MG63 (cell line): ENCODE measurements around the gene ITGA5. TPM values are rescaled to one million over a fixed set of nuclear protein-coding genes. Genes with fewer than 3 reads are reported as not detected.

Experiments
- DNase-seq: peaks from one replicate; pipeline ENCODE4 v3.0.0-alpha.2; 2020
- H3K27me3 ChIP-seq: fragments of 250-450 bp; sonication (Bioruptor Pico); 2 replicates; pipeline ENCODE4 v1.5.1; 2020; ENCODE audit warnings: mild to moderate bottlenecking, moderate library complexity
- H3K36me3 ChIP-seq: fragments of 250-450 bp; sonication (Bioruptor Pico); 2 replicates; pipeline ENCODE4 v1.5.1; 2020; ENCODE audit warnings: mild to moderate bottlenecking, moderate library complexity
- H3K4me3 ChIP-seq: fragments of 250-450 bp; sonication (Bioruptor Pico); 2 replicates; pipeline ENCODE4 v1.5.1; 2020; ENCODE audit warnings: mild to moderate bottlenecking, moderate library complexity
- H3K9me3 ChIP-seq: fragments of 250-450 bp; sonication (Bioruptor Pico); 2 replicates; pipeline ENCODE4 v1.5.1; 2020; ENCODE audit warnings: mild to moderate bottlenecking, moderate library complexity
- total RNA-seq: library from RNA; depleted of rRNA; stranded (reverse); fragments of >200 nt; shearing (Covaris generic); gene quantifications from 2 replicates; pipeline ENCODE4 v1.2.3, GENCODE V29; 2014; ENCODE audit warnings: low replicate concordance; rRNA removed

ITGA5 gene
- total RNA-seq, result 74.3 and 91.5 TPM in 2 replicates

DNA sequence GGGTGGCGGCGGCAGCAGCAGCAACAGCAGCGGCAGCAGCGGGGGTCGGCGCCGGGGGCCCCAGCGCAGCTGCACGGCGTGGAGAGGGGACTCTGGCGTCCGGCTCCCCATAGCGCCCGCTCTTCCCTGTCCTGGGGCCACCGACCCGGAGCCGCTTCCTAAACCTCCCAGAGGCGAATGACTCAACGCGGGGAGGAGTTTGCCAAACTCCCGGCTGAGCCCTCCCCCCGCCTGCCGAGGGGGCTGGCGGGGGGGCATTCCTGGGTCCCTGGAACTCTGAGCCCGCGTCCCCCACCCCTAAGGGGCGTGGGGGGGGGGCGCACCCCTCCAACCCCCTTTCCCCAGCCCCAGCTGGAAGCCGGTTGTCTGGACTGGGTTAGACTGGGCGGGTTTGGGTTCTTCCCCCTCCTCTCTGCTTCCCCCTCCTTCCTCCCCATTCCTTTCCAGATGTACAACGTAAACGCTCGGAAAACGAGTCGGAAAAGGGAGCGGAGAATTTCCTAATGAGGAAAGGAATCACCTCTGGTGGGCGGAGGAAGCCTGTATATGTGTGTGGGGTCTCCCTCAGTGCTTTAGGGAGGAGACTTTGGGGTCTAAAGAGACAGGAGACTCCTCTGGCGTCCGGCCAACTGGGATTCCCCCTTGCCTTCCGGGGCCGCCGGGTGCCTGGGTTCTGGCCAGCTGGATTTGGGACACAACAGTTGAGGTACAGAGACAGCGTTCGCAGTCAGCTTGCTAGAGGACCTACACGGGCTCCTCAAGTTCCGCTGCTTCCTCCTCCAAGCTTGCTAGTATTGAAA, at the start of gene ITGA5:
Gene ITGA5, minus strand, starts transcription at position 179 of the 800 bp plus-strand sequence. Its CDS starts 68 bp downstream, at position 111.
- Histone ChIP-seq H3K27me3 (no peaks in the 10 kb centered on the region), H3K4me3 (peak within 1 kb of the TSS; percentile 92), H3K9me3 (no peaks in the 10 kb centered on the region), H3K36me3 (peaks cover 10% of the 10 kb centered on the region)
- peak; percentile 84 for DNase-seq

- H3K9me3 ChIP-seq, result no peaks in the 10 kb centered on the region
- H3K4me3 ChIP-seq, result no peak overlapping the region
- peaks cover 14% of the 10 kb centered on the region for H3K27me3 ChIP-seq
- no peak for DNase-seq
- no peaks in the 10 kb centered on the region for H3K36me3 ChIP-seq
These were observed 46.9 kb upstream of the ITGA5 start for GRCh38 chr12:54465857-54466523.

DNA sequence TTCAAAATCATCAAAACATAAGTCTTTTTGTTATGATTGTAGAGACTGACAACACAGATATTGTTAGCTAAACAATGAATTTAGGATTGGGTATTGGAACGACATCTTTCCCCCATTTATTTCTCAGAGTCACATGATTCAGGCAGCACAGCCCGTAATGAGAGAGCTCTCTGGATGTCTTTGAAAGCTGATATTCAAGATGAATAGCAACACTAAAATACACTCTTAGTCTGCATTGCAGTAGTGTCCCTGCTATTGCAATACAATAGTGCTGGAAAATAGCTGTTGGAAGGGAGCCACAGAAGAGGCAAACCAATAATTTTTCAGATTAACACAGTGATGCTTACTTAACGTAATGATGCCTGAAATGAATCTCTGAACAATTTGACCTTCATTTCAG, 44.4 kb upstream of the ITGA5 start:
- no peak for DNase-seq
- H3K4me3 ChIP-seq, result no peak overlapping the region
- H3K9me3 ChIP-seq, result no peaks in the 10 kb centered on the region
- peaks cover 16% of the 10 kb centered on the region for H3K27me3 ChIP-seq
- H3K36me3 ChIP-seq, result no peaks in the 10 kb centered on the region

- DNase-seq, result peak; percentile 33
- Histone ChIP-seq H3K4me3 (no peak overlapping the region), H3K27me3 (peaks cover 16% of the 10 kb centered on the region), H3K9me3 (no peaks in the 10 kb centered on the region), H3K36me3 (no peaks in the 10 kb centered on the region)
These were observed 44.0 kb upstream of the ITGA5 start for GRCh38 chr12:54463034-54463433.

DNA sequence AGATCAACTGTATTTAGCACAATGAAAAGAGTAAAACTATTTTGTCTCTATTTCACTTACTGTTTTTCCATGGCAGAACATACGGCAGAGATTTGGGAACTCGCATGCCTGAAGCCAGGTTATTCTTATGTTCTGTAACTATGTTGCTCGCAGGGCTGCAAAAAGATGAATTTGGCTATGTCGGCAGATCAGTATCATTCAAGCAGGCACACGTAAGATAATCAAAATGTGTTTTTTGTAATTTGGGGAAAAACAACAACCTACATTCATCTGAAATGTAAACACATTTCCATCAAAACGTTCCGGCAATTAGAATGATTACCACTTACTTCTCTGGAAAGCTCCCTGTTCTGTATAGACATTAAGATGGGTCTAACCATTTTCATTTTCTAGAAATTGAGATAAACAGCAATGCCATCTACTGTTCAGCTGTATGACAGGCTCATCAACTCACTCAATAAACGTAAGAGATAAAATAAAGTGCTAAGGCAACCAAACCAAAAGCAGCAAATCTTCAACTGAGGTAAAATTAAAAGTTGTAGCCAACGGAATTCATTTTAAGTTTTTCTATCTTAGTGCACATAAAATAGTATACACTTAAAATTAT, 41.4 kb upstream of the ITGA5 start:
- DNase-seq, result no peak
- no peak overlapping the region for H3K4me3 ChIP-seq

GRCh38 chr12:54459355-54459754, 40.3 kb upstream of the ITGA5 start:
- H3K9me3 ChIP-seq, result no peaks in the 10 kb centered on the region
- H3K4me3 ChIP-seq, result no peak overlapping the region
- no peak for DNase-seq
- H3K27me3 ChIP-seq, result peaks cover 16% of the 10 kb centered on the region
- H3K36me3 ChIP-seq, result no peaks in the 10 kb centered on the region

More for the DNA sequence above, 41.4 kb upstream of the ITGA5 start:
- Histone ChIP-seq H3K27me3 (peaks cover 16% of the 10 kb centered on the region), H3K9me3 (no peaks in the 10 kb centered on the region), H3K36me3 (no peaks in the 10 kb centered on the region)

GRCh38 chr12:54455760-54456469, 36.8 kb upstream of the ITGA5 start:
- Histone ChIP-seq H3K27me3 (peaks cover 2% of the 10 kb centered on the region; the same call in 1 of the 2 replicates), H3K36me3 (no peaks in the 10 kb centered on the region), H3K4me3 (no peak overlapping the region), H3K9me3 (no peaks in the 10 kb centered on the region)
- no peak for DNase-seq

GRCh38 chr12:54452628-54453027, 33.6 kb upstream of the ITGA5 start:
- H3K36me3 ChIP-seq, result no peaks in the 10 kb centered on the region

GRCh38 chr12:54448344-54448743, 29.3 kb upstream of the ITGA5 start:
- DNase-seq, result no peak
- no peak overlapping the region for H3K4me3 ChIP-seq
- H3K27me3 ChIP-seq, result no peaks in the 10 kb centered on the region
- no peaks in the 10 kb centered on the region for H3K36me3 ChIP-seq
- no peaks in the 10 kb centered on the region for H3K9me3 ChIP-seq

More at GRCh38 chr12:54452628-54453027, 33.6 kb upstream of the ITGA5 start:
- H3K27me3 ChIP-seq, result no peaks in the 10 kb centered on the region
- no peaks in the 10 kb centered on the region for H3K9me3 ChIP-seq
- no peak for DNase-seq
- H3K4me3 ChIP-seq, result no peak overlapping the region

DNA sequence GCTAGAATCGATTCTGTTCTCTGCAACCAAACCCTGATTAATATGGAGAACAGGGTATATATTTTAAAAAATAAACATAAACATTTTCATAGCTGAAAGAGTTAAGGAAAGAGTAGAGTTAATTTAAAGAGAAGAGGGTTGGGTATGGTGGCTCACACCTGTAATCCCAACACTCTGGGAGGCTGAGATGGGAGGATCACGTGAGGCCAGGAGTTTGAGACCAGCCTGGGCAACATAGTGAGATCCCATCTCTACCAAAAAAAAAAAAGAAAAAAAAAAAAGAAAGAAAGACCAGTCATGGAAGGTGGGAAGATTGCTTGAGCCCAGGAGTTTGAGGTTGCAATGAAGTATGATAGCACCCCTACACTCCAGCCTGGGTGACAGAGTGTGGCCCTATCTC, 28.9 kb upstream of the ITGA5 start:
- Histone ChIP-seq H3K4me3 (no peak overlapping the region), H3K27me3 (no peaks in the 10 kb centered on the region), H3K36me3 (no peaks in the 10 kb centered on the region), H3K9me3 (no peaks in the 10 kb centered on the region)
- no peak for DNase-seq

DNA sequence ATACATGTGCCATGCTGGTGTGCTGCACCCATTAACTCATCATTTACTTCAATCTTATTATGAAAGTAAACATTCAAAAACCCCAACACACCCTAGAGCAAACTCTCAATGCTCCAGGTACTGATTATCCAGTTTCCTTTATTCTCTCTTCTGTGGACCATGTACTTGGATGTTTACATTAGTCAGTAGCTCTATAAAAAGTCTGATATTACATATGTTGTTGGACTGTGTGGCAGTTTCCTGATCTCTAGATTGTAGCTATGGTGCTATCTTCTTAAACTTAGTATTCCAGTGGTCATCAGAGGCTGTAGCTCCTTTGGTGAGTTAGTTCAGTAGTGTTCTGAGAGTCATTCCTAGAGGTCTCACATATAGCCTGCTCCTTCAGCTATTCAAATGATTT, 25.1 kb upstream of the ITGA5 start:
- Histone ChIP-seq H3K36me3 (no peaks in the 10 kb centered on the region), H3K27me3 (no peaks in the 10 kb centered on the region), H3K9me3 (no peaks in the 10 kb centered on the region), H3K4me3 (no peak overlapping the region)
- no peak for DNase-seq

- no peaks in the 10 kb centered on the region for H3K27me3 ChIP-seq
- no peak overlapping the region for H3K4me3 ChIP-seq
- no peaks in the 10 kb centered on the region for H3K36me3 ChIP-seq
- H3K9me3 ChIP-seq, result no peaks in the 10 kb centered on the region
- no peak for DNase-seq
These were observed 24.4 kb upstream of the ITGA5 start for GRCh38 chr12:54443446-54443845.

DNA sequence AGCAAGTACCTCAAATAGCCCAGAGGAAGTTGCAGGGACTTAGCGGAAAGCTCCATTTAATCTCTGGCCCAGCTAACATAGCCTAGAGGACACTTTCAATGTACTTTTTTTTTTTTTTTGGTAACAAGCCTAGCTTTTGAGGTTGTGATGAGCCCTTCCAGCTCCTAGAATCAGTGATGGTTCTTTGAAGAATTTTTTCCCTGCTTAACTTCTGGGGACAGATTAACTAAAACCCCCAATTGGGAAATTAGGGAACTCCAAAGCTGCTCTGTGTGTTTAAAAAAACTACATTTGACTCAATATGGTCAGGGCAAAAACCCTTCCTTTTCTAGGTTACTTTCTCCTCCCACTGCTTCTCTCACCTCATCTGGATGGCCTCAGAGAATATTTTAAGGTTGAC, 23.9 kb upstream of the ITGA5 start:
- Histone ChIP-seq H3K27me3 (no peaks in the 10 kb centered on the region), H3K4me3 (no peak overlapping the region), H3K9me3 (no peaks in the 10 kb centered on the region), H3K36me3 (no peaks in the 10 kb centered on the region)
- no peak for DNase-seq

- no peak for DNase-seq
- Histone ChIP-seq H3K36me3 (no peaks in the 10 kb centered on the region), H3K4me3 (no peak overlapping the region), H3K9me3 (no peaks in the 10 kb centered on the region), H3K27me3 (no peaks in the 10 kb centered on the region)
These were observed 23.0 kb upstream of the ITGA5 start for GRCh38 chr12:54442099-54442498.

GRCh38 chr12:54439521-54440255, 20.6 kb upstream of the ITGA5 start:
- Histone ChIP-seq H3K36me3 (no peaks in the 10 kb centered on the region), H3K4me3 (no peak overlapping the region)
- no peak for DNase-seq

GRCh38 chr12:54439096-54439495, 20.0 kb upstream of the ITGA5 start:
- no peak overlapping the region for H3K4me3 ChIP-seq
- no peaks in the 10 kb centered on the region for H3K9me3 ChIP-seq
- no peaks in the 10 kb centered on the region for H3K36me3 ChIP-seq
- no peaks in the 10 kb centered on the region for H3K27me3 ChIP-seq
- peak; percentile 32 for DNase-seq

More at GRCh38 chr12:54439521-54440255, 20.6 kb upstream of the ITGA5 start:
- no peaks in the 10 kb centered on the region for H3K27me3 ChIP-seq
- H3K9me3 ChIP-seq, result no peaks in the 10 kb centered on the region
